HG03039 (cell line): ENCODE data around the gene C1QL1.

Experiments
- ATAC-seq: cut with Tn5 transposase; IDR thresholded peaks from one replicate; pipeline ENCODE4 v1.9.1; 2021; ENCODE audit warnings: mild to moderate bottlenecking, moderate library complexity; ENCODE audit not compliant: unreplicated experiment

C1QL1 gene

GRCh38 chr17:44989552-44990138, 21.5 kb upstream of the C1QL1 start:
- ATAC-seq: no peak

- no peak for ATAC-seq
Observed at GRCh38 chr17:44988044-44988942, 20.2 kb upstream of the C1QL1 start.

GRCh38 chr17:44983563-44983962, 15.5 kb upstream of the C1QL1 start:
- no peak for ATAC-seq

GRCh38 chr17:44982113-44982702, 14.1 kb upstream of the C1QL1 start:
- no peak for ATAC-seq

GRCh38 chr17:44981221-44981968, 13.3 kb upstream of the C1QL1 start:
- no peak for ATAC-seq

- no peak for ATAC-seq
Observed at GRCh38 chr17:44979426-44979995, 11.4 kb upstream of the C1QL1 start.

- ATAC-seq: no peak
Observed at GRCh38 chr17:44978807-44979206, 10.7 kb upstream of the C1QL1 start.

GRCh38 chr17:44977814-44978550, 9.9 kb upstream of the C1QL1 start:
- no peak for ATAC-seq

GRCh38 chr17:44977065-44977464, 9.0 kb upstream of the C1QL1 start:
- no peak for ATAC-seq

GRCh38 chr17:44976206-44976605, 8.1 kb upstream of the C1QL1 start:
- no peak for ATAC-seq

- ATAC-seq: no peak
Observed at GRCh38 chr17:44972953-44973352, 4.8 kb upstream of the C1QL1 start.

- ATAC-seq: no peak
Observed at GRCh38 chr17:44971776-44972483, 3.8 kb upstream of the C1QL1 start.

- ATAC-seq: no peak
Observed at GRCh38 chr17:44970136-44970741, 2.1 kb upstream of the C1QL1 start.

- ATAC-seq: no peak
Observed at GRCh38 chr17:44969144-44969780, 1.2 kb upstream of the C1QL1 start.

GRCh38 chr17:44967907-44968224, 237 bp downstream of the C1QL1 start:
- peak; percentile 6 for ATAC-seq

- ATAC-seq: no peak
Observed at GRCh38 chr17:44967026-44967906, 837 bp downstream of the C1QL1 start.

GRCh38 chr17:44966348-44967025, 1.6 kb downstream of the C1QL1 start:
- ATAC-seq: no peak
